ENCODE results near the gene PTPRD.

- no peak for TF ChIP-seq CTCF (IDR thresholded peaks at IDR 0.05)
- peak; percentile 79; the same call in 1 of the 2 replicates for TF ChIP-seq KAT7 (CRISPR knock-in tag; IDR thresholded peaks at IDR 0.05; ENCODE audit: borderline replicate concordance)
- no peak for TF ChIP-seq ETV6 (CRISPR knock-in tag; IDR thresholded peaks at IDR 0.05)
- no peak for TF ChIP-seq ATF3 (CRISPR knock-in tag; conservative IDR thresholded peaks at IDR 0.05)
- no peak for TF ChIP-seq SMAD3 (CRISPR knock-in tag; IDR thresholded peaks at IDR 0.05; ENCODE audit: borderline replicate concordance)
- peak; percentile 51; the same call in 1 of the 2 replicates for TF ChIP-seq ZNF416 (CRISPR knock-in tag; IDR thresholded peaks at IDR 0.05)
- no peak for TF ChIP-seq ARID4B (CRISPR knock-in tag; IDR thresholded peaks at IDR 0.05; ENCODE audit: borderline replicate concordance)
- no peak for TF ChIP-seq NR1H2 (CRISPR knock-in tag; IDR thresholded peaks at IDR 0.05)
- TF ChIP-seq ZNF671 (CRISPR knock-in tag; IDR thresholded peaks at IDR 0.05): no peak
- TF ChIP-seq SP1 (CRISPR knock-in tag; conservative IDR thresholded peaks at IDR 0.05): no peak
- no peak for TF ChIP-seq MAX (CRISPR knock-in tag; IDR thresholded peaks at IDR 0.05)
- no peak for TF ChIP-seq GABPB1 (CRISPR knock-in tag; IDR thresholded peaks at IDR 0.05)
- TF ChIP-seq ZNF317 (CRISPR knock-in tag; IDR thresholded peaks at IDR 0.05; ENCODE audit: borderline replicate concordance, low read depth): no peak
These were observed at the start of gene PTPRD for GRCh38 chr9:10612641-10613398.
